Activated T-helper 1 cell treated with anti-CD3 and anti-CD28 coated beads, Interleukin-12 subunit alpha, Interleukin-12 subunit beta, Interleukin-2, Interleukin-4 antibody, amounts not matched to agents 30 ng/mL and 10 ng/mL and 1 ng/mL, durations not matched to agents 14 hours and 24 hours and 36 hours (primary cell): ENCODE data around the gene SPATA45. TPM values are rescaled to one million over a fixed set of nuclear protein-coding genes. Genes with fewer than 3 reads are reported as not detected.
"Not testable (repeated sequence)": the region's sequence is repeated elsewhere in the genome, so short reads cannot be mapped to it uniquely, and the experiment has no call there.

Experiments
- DNase-seq: peaks from one replicate; pipeline ENCODE4 v3.0.0; 2021; ENCODE audit warnings: low spot score
- H3K27ac Mint-ChIP-seq: one replicate; pipeline ENCODE4 v1.8.0; 2021; ENCODE audit warnings: mild to moderate bottlenecking, mixed read lengths
- H3K27me3 Mint-ChIP-seq: one replicate; pipeline ENCODE4 v1.8.0; 2022; ENCODE audit warnings: mild to moderate bottlenecking, moderate library complexity, mixed read lengths; ENCODE audit not compliant: insufficient read depth
- H3K36me3 Mint-ChIP-seq: one replicate; pipeline ENCODE4 v1.8.0; 2021; ENCODE audit warnings: low read depth, mixed read lengths
- H3K4me1 Mint-ChIP-seq: one replicate; pipeline ENCODE4 v1.8.0; 2021; ENCODE audit warnings: low read depth, mixed read lengths
- H3K4me3 Mint-ChIP-seq: one replicate; pipeline ENCODE4 v1.8.0; 2021; ENCODE audit warnings: mild to moderate bottlenecking, moderate library complexity, mixed read lengths
- H3K9me3 Mint-ChIP-seq: one replicate; pipeline ENCODE4 v1.8.0; 2021; ENCODE audit warnings: mixed read lengths
- intact Hi-C: fragments of 100-400 bp; cut with micrococcal nuclease; formaldehyde crosslinking; loops from one replicate; pipeline ENCODE4 v1.15.1; 2024
- total RNA-seq: library from RNA; stranded (reverse); gene quantifications from 2 replicates; pipeline ENCODE4 v1.2.3, GENCODE V29; 2022

Gene SPATA45
- total RNA-seq = not detected in 2 replicates

GRCh38 chr1:212847549-212847948 is at the start of gene SPATA45:
TSS of gene SPATA45 (minus strand) at chr1:212847649. CDS start at chr1:212836149, 11,500 bp downstream.
- Mint-ChIP-seq H3K4me1 (no peaks in the 10 kb centered on the region), H3K36me3 (no peaks in the 10 kb centered on the region), H3K27me3 (no peaks in the 10 kb centered on the region), H3K27ac (no peak within 1 kb of the TSS), H3K9me3 (no peaks in the 10 kb centered on the region), H3K4me3 (no peak within 1 kb of the TSS)
- intact Hi-C loops = no loop called here
- DNase-seq = no peak

- no peak for DNase-seq
- Mint-ChIP-seq H3K27ac (no peak overlapping the region), H3K4me1 (no peaks in the 10 kb centered on the region), H3K9me3 (no peaks in the 10 kb centered on the region), H3K36me3 (peaks cover 47% of the 10 kb centered on the region), H3K4me3 (no peak overlapping the region), H3K27me3 (no peaks in the 10 kb centered on the region)
- intact Hi-C loops = no loop called here
Measured at GRCh38 chr1:212892108-212892507, 44.7 kb upstream of the SPATA45 start.

- no peak for DNase-seq
- intact Hi-C loops = no loop called here
- no peaks in the 10 kb centered on the region for H3K27me3 Mint-ChIP-seq
- H3K36me3 Mint-ChIP-seq = peaks cover 23% of the 10 kb centered on the region
- H3K4me1 Mint-ChIP-seq = no peaks in the 10 kb centered on the region
- H3K27ac Mint-ChIP-seq = no peak overlapping the region
- no peaks in the 10 kb centered on the region for H3K9me3 Mint-ChIP-seq
- H3K4me3 Mint-ChIP-seq = no peak overlapping the region
Measured at GRCh38 chr1:212884592-212884991, 37.1 kb upstream of the SPATA45 start.

- no peak for DNase-seq
- Mint-ChIP-seq H3K27me3 (no peaks in the 10 kb centered on the region), H3K36me3 (peaks cover 25% of the 10 kb centered on the region), H3K27ac (no peak overlapping the region), H3K9me3 (no peaks in the 10 kb centered on the region), H3K4me1 (no peaks in the 10 kb centered on the region), H3K4me3 (no peak overlapping the region)
- intact Hi-C loops = no loop called here
Measured at GRCh38 chr1:212879947-212880690, 32.7 kb upstream of the SPATA45 start.

GRCh38 chr1:212878418-212878817 is 31.0 kb upstream of the SPATA45 start:
- no peaks in the 10 kb centered on the region for H3K9me3 Mint-ChIP-seq
- peaks cover 32% of the 10 kb centered on the region for H3K36me3 Mint-ChIP-seq
- intact Hi-C loops = no loop called here

GRCh38 chr1:212873518-212873917 is 26.1 kb upstream of the SPATA45 start:
- no peaks in the 10 kb centered on the region for H3K9me3 Mint-ChIP-seq
- no peak overlapping the region for H3K4me3 Mint-ChIP-seq
- H3K36me3 Mint-ChIP-seq = peaks cover 30% of the 10 kb centered on the region
- DNase-seq = no peak
- no peaks in the 10 kb centered on the region for H3K4me1 Mint-ChIP-seq
- intact Hi-C loops = no loop called here
- no peaks in the 10 kb centered on the region for H3K27me3 Mint-ChIP-seq
- no peak overlapping the region for H3K27ac Mint-ChIP-seq

More at GRCh38 chr1:212878418-212878817, 31.0 kb upstream of the SPATA45 start:
- Mint-ChIP-seq H3K27ac (no peak overlapping the region), H3K4me3 (no peak overlapping the region), H3K4me1 (no peaks in the 10 kb centered on the region), H3K27me3 (no peaks in the 10 kb centered on the region)
- DNase-seq = no peak

GRCh38 chr1:212871976-212872375 is 24.5 kb upstream of the SPATA45 start:
- intact Hi-C loops = no loop called here
- Mint-ChIP-seq H3K36me3 (peaks cover 25% of the 10 kb centered on the region), H3K4me3 (no peak overlapping the region), H3K27me3 (no peaks in the 10 kb centered on the region), H3K4me1 (no peaks in the 10 kb centered on the region), H3K9me3 (no peaks in the 10 kb centered on the region), H3K27ac (no peak overlapping the region)
- no peak for DNase-seq

- Mint-ChIP-seq H3K36me3 (peaks cover 24% of the 10 kb centered on the region), H3K27me3 (no peaks in the 10 kb centered on the region), H3K4me1 (no peaks in the 10 kb centered on the region), H3K9me3 (no peaks in the 10 kb centered on the region), H3K4me3 (no peak overlapping the region), H3K27ac (no peak overlapping the region)
- no peak for DNase-seq
- intact Hi-C loops = no loop called here
Measured at GRCh38 chr1:212867192-212867591, 19.7 kb upstream of the SPATA45 start.

GRCh38 chr1:212864201-212864600 is 16.8 kb upstream of the SPATA45 start:
- peaks cover 2% of the 10 kb centered on the region for H3K4me1 Mint-ChIP-seq
- no peaks in the 10 kb centered on the region for H3K27me3 Mint-ChIP-seq
- H3K4me3 Mint-ChIP-seq = no peak overlapping the region
- no peak for DNase-seq
- peaks cover 22% of the 10 kb centered on the region for H3K36me3 Mint-ChIP-seq
- intact Hi-C loops = no loop called here
- H3K27ac Mint-ChIP-seq = no peak overlapping the region
- H3K9me3 Mint-ChIP-seq = no peaks in the 10 kb centered on the region

GRCh38 chr1:212863345-212863744 is 15.9 kb upstream of the SPATA45 start:
- DNase-seq, H3K9me3 Mint-ChIP-seq, H3K27me3 Mint-ChIP-seq, H3K4me1 Mint-ChIP-seq, H3K4me3 Mint-ChIP-seq, H3K27ac Mint-ChIP-seq, intact Hi-C loops: not testable (repeated sequence)
- peaks cover 23% of the 10 kb centered on the region for H3K36me3 Mint-ChIP-seq

GRCh38 chr1:212862111-212862690 is 14.8 kb upstream of the SPATA45 start:
- DNase-seq = no peak
- Mint-ChIP-seq H3K27me3 (peaks cover 2% of the 10 kb centered on the region), H3K4me1 (peaks cover 7% of the 10 kb centered on the region), H3K36me3 (peaks cover 23% of the 10 kb centered on the region), H3K4me3 (no peak overlapping the region), H3K27ac (no peak overlapping the region), H3K9me3 (no peaks in the 10 kb centered on the region)
- intact Hi-C loops = no loop called here

GRCh38 chr1:212860713-212861581 is 13.5 kb upstream of the SPATA45 start:
- peaks cover 15% of the 10 kb centered on the region for H3K4me1 Mint-ChIP-seq
- H3K4me3 Mint-ChIP-seq = no peak overlapping the region
- H3K36me3 Mint-ChIP-seq = peaks cover 15% of the 10 kb centered on the region
- intact Hi-C loops = no loop called here
- peaks cover 2% of the 10 kb centered on the region for H3K27me3 Mint-ChIP-seq
- no peaks in the 10 kb centered on the region for H3K9me3 Mint-ChIP-seq
- H3K27ac Mint-ChIP-seq = no peak overlapping the region
- DNase-seq = no peak
